ENCODE results near the gene RSL1D1.
"Not testable (repeated sequence)": the region's sequence is repeated elsewhere in the genome, so short reads cannot be mapped to it uniquely, and the experiment has no call there.

RSL1D1 gene

GRCh38 chr16:11794996-11795886 is 56.1 kb downstream of the RSL1D1 start:
- TF ChIP-seq TAF1 (IDR thresholded peaks at IDR 0.05; ENCODE audit: low read depth, low read length) (no peak), SPI1 (IDR thresholded peaks at IDR 0.05; ENCODE audit: low read depth, low read length) (no peak), PAX5 (IDR thresholded peaks at IDR 0.05; ENCODE audit: insufficient read depth, low read length, severe bottlenecking) (no peak), POLR2A (IDR thresholded peaks at IDR 0.05; ENCODE audit: low read depth, low read length) (no peak), POLR2AphosphoS5 (IDR thresholded peaks at IDR 0.05; ENCODE audit: low read depth, low read length) (no peak), POU2F2 (IDR thresholded peaks at IDR 0.05; ENCODE audit: low read depth, low read length) (no peak)
- no peak for DNase-seq (ENCODE audit: insufficient read length, low spot score)
- FAIRE-seq = peak; percentile 23

DNA sequence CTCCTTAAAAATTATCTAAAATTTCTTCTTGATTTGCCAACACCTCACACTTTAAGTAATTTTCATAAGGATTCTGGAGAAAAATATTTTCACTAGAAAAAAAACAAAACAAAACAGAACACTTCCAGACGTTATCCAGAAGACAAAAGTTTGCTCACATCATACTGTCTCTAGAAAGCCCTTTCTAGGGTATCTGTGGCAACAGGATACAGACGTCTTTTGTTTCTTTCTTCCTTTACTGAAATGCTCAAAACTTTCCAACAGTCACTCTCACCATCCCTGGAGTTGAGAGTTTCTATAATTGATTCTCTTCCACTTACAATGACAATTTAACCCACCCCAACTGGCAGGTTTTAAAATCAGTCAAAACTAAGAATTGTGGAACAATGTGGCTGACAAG is 56.9 kb downstream of the RSL1D1 start:
- FAIRE-seq = no peak
- TF ChIP-seq TAF1 (IDR thresholded peaks at IDR 0.05; ENCODE audit: low read depth, low read length) (no peak), PAX5 (IDR thresholded peaks at IDR 0.05; ENCODE audit: insufficient read depth, low read length, severe bottlenecking) (no peak), POU2F2 (IDR thresholded peaks at IDR 0.05; ENCODE audit: low read depth, low read length) (no peak), SPI1 (IDR thresholded peaks at IDR 0.05; ENCODE audit: low read depth, low read length) (no peak), POLR2AphosphoS5 (IDR thresholded peaks at IDR 0.05; ENCODE audit: low read depth, low read length) (no peak), POLR2A (IDR thresholded peaks at IDR 0.05; ENCODE audit: low read depth, low read length) (no peak)
- no peak for DNase-seq (ENCODE audit: insufficient read length, low spot score)

GRCh38 chr16:11793840-11794239 is 57.5 kb downstream of the RSL1D1 start:
- DNase-seq (ENCODE audit: insufficient read length, low spot score) = no peak
- FAIRE-seq = no peak
- TF ChIP-seq POU2F2 (IDR thresholded peaks at IDR 0.05; ENCODE audit: low read depth, low read length) (no peak), PAX5 (IDR thresholded peaks at IDR 0.05; ENCODE audit: insufficient read depth, low read length, severe bottlenecking) (no peak), SPI1 (IDR thresholded peaks at IDR 0.05; ENCODE audit: low read depth, low read length) (no peak), POLR2A (IDR thresholded peaks at IDR 0.05; ENCODE audit: low read depth, low read length) (no peak), POLR2AphosphoS5 (IDR thresholded peaks at IDR 0.05; ENCODE audit: low read depth, low read length) (no peak), TAF1 (IDR thresholded peaks at IDR 0.05; ENCODE audit: low read depth, low read length) (no peak)

- FAIRE-seq = no peak
- no peak for DNase-seq (ENCODE audit: insufficient read length, low spot score)
- no peak for TF ChIP-seq POU2F2 (IDR thresholded peaks at IDR 0.05; ENCODE audit: low read depth, low read length)
- no peak for TF ChIP-seq TAF1 (IDR thresholded peaks at IDR 0.05; ENCODE audit: low read depth, low read length)
- TF ChIP-seq POLR2A (IDR thresholded peaks at IDR 0.05; ENCODE audit: low read depth, low read length) = no peak
- no peak for TF ChIP-seq POLR2AphosphoS5 (IDR thresholded peaks at IDR 0.05; ENCODE audit: low read depth, low read length)
- TF ChIP-seq PAX5 (IDR thresholded peaks at IDR 0.05; ENCODE audit: insufficient read depth, low read length, severe bottlenecking) = no peak
- TF ChIP-seq SPI1 (IDR thresholded peaks at IDR 0.05; ENCODE audit: low read depth, low read length) = no peak
Measured at GRCh38 chr16:11792410-11793241, 58.7 kb downstream of the RSL1D1 start.

GRCh38 chr16:11791144-11791828 is 60.1 kb downstream of the RSL1D1 start:
- DNase-seq (ENCODE audit: insufficient read length, low spot score) (no peak), FAIRE-seq (no peak)
- TF ChIP-seq SPI1 (IDR thresholded peaks at IDR 0.05; ENCODE audit: low read depth, low read length) (no peak), PAX5 (IDR thresholded peaks at IDR 0.05; ENCODE audit: insufficient read depth, low read length, severe bottlenecking) (no peak), TAF1 (IDR thresholded peaks at IDR 0.05; ENCODE audit: low read depth, low read length) (no peak), POU2F2 (IDR thresholded peaks at IDR 0.05; ENCODE audit: low read depth, low read length) (no peak), POLR2AphosphoS5 (IDR thresholded peaks at IDR 0.05; ENCODE audit: low read depth, low read length) (no peak), POLR2A (IDR thresholded peaks at IDR 0.05; ENCODE audit: low read depth, low read length) (no peak)

DNA sequence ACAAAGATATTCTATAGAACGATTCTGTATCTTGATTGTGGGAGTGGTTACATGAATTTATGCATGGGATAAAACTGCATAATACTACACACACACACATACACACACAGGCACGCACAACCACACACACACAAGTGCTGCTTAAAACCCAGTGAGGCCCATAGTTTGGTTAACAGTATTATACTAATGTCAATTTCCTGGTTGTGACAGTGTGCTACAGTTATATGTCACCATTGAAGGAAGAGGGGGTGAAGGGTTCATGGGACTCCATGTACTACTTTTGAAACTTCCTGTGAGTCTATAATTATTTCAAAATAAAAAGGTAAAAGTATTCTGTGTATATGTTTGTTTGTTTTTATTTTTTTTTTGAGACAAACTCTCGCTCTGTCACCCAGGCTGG is 62.4 kb downstream of the RSL1D1 start:
- DNase-seq (ENCODE audit: insufficient read length, low spot score) (no peak), FAIRE-seq (no peak)
- TF ChIP-seq TAF1 (IDR thresholded peaks at IDR 0.05; ENCODE audit: low read depth, low read length) (no peak), POLR2AphosphoS5 (IDR thresholded peaks at IDR 0.05; ENCODE audit: low read depth, low read length) (no peak), POU2F2 (IDR thresholded peaks at IDR 0.05; ENCODE audit: low read depth, low read length) (no peak), SPI1 (IDR thresholded peaks at IDR 0.05; ENCODE audit: low read depth, low read length) (no peak), PAX5 (IDR thresholded peaks at IDR 0.05; ENCODE audit: insufficient read depth, low read length, severe bottlenecking) (no peak), POLR2A (IDR thresholded peaks at IDR 0.05; ENCODE audit: low read depth, low read length) (no peak)

DNA sequence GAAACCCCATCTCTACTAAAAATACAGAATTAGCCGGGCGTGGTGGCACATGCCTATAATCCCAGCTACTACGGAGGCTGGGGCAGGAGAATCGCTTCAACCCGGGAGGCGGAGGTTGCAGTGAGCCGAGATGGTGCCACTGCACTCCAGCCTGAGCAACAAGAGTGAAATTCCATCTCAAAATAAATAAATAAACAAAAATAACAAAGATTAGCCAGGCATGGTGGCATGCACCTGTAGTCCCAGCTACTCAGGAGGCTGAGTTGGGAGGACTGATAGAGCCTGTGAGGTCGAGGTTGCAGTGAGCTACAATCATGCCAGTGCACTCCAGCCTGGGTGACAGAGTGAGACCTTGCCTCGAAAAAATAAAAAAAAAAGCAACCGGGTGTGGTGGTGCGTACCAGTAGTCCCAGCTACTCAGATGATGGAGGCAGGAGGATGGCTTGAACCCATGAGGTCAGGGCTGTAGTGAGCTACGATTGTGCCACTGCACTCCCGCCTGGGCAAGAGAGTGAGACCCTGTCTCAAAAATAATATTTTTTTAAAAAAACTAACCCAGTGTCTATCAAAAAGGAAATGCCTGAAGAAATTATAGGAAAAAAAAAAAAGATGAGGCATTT is 66.3 kb downstream of the RSL1D1 start:
- DNase-seq (ENCODE audit: insufficient read length, low spot score); FAIRE-seq: not testable (repeated sequence)

- DNase-seq (ENCODE audit: insufficient read length, low spot score); FAIRE-seq: not testable (repeated sequence)
Measured at GRCh38 chr16:11784381-11784780, 67.0 kb downstream of the RSL1D1 start.

GRCh38 chr16:11784038-11784369 is 67.3 kb downstream of the RSL1D1 start:
- TF ChIP-seq TAF1 (IDR thresholded peaks at IDR 0.05; ENCODE audit: low read depth, low read length) (no peak), POLR2AphosphoS5 (IDR thresholded peaks at IDR 0.05; ENCODE audit: low read depth, low read length) (no peak), POU2F2 (IDR thresholded peaks at IDR 0.05; ENCODE audit: low read depth, low read length) (no peak), SPI1 (IDR thresholded peaks at IDR 0.05; ENCODE audit: low read depth, low read length) (no peak), PAX5 (IDR thresholded peaks at IDR 0.05; ENCODE audit: insufficient read depth, low read length, severe bottlenecking) (no peak), POLR2A (IDR thresholded peaks at IDR 0.05; ENCODE audit: low read depth, low read length) (no peak)
- no peak for FAIRE-seq
- DNase-seq (ENCODE audit: insufficient read length, low spot score) = no peak
